AG20443 (cell line): ENCODE measurements around the gene HBZ.
A peak's percentile ranks its signal among the peaks of the same experiment; 100 is the strongest.
"Not testable (repeated sequence)": the region's sequence is repeated elsewhere in the genome, so short reads cannot be mapped to it uniquely, and the experiment has no call there.

Experiments used
- DNase-seq: peaks from one replicate; pipeline ENCODE4 v3.0.0; 2012; ENCODE audit warnings: low spot score, mixed read lengths

Gene HBZ

GRCh38 chr16:138049-138417 is 14.4 kb upstream of the HBZ start:
- DNase-seq = peak; percentile 33

GRCh38 chr16:140175-140857 is 12.1 kb upstream of the HBZ start:
- DNase-seq = no peak

GRCh38 chr16:142405-142967 is 10.0 kb upstream of the HBZ start:
- DNase-seq = no peak

- no peak for DNase-seq
These were observed 9.4 kb upstream of the HBZ start for GRCh38 chr16:143047-143446.

GRCh38 chr16:143456-143855 is 9.0 kb upstream of the HBZ start:
- DNase-seq = peak; percentile 56

GRCh38 chr16:144797-145252 is 7.6 kb upstream of the HBZ start:
- no peak for DNase-seq

- no peak for DNase-seq
These were observed 5.8 kb upstream of the HBZ start for GRCh38 chr16:146646-147045.

- DNase-seq = peak; percentile 69
These were observed 3.3 kb upstream of the HBZ start for GRCh38 chr16:149024-149660.

- DNase-seq = not testable (repeated sequence)
These were observed 681 bp downstream of the HBZ start for GRCh38 chr16:153129-153521.

- not testable (repeated sequence) for DNase-seq
These were observed 1.2 kb downstream of the HBZ start for GRCh38 chr16:153550-154216.

- DNase-seq = no peak
These were observed 2.0 kb downstream of the HBZ start for GRCh38 chr16:154217-155030.

GRCh38 chr16:155031-155398 is 2.6 kb downstream of the HBZ start:
- DNase-seq = no peak

GRCh38 chr16:159136-159849 is 6.8 kb downstream of the HBZ start:
- DNase-seq = no peak

GRCh38 chr16:160242-160641 is 7.8 kb downstream of the HBZ start:
- not testable (repeated sequence) for DNase-seq

GRCh38 chr16:160691-161190 is 8.3 kb downstream of the HBZ start:
- DNase-seq = no peak

- no peak for DNase-seq
These were observed 10.0 kb downstream of the HBZ start for GRCh38 chr16:162271-162991.

- not testable (repeated sequence) for DNase-seq
These were observed 10.7 kb downstream of the HBZ start for GRCh38 chr16:163139-163538.

- DNase-seq = not testable (repeated sequence)
These were observed 11.3 kb downstream of the HBZ start for GRCh38 chr16:163696-164095.

GRCh38 chr16:164134-164823 is 11.8 kb downstream of the HBZ start:
- not testable (repeated sequence) for DNase-seq
